ENCODE results near the gene NTN5. TPM values are rescaled to one million over a fixed set of nuclear protein-coding genes. Genes with fewer than 3 reads are reported as not detected.

The NTN5 gene
- total and polyA plus RNA-seq, 9 of the 15 experiments (the other 6 are each of a cell fraction or from before 2014, with no cell fraction given) = not detected

DNA sequence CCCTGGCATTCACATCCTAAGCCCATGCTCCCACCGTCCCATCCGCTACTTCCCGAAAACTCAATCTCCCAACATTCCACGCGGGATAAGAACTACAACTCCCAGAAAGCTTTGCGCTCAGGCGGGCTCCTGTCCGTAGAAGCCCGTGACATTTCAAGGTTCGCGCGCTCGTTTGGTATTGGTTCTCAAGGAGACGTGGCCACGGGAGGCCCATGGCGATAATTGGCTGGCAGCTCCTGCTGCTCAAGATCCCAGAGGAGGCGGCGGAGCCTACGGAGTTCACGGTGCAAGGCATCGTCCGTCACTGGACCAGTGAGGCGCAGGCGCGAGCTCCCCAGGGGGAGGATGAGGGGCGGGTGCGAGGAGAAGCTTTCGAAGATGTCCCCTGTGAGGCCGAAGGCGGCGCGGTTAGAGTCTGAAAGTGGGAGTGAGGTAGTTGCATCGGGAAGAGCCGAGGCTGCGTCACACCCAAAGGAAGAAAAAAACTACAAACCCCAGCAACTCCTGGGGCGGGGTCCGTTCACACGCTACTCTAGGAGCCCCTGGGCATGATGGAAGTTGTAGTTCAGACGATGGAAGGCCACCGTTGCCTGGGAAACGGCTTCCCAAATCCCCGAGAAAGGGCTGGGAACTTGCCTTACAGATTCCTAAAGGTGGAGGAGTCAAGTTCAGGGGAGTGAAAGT is 47.9 kb upstream of the NTN5 start (continued):
- TF ChIP-seq PBX2 (CRISPR knock-in tag; IDR thresholded peaks at IDR 0.05; ENCODE audit: low read depth) (peak; percentile 37; the same call in 1 of the 2 replicates), PBX2 (tag; conservative IDR thresholded peaks at IDR 0.05; ENCODE audit: low read depth) (peak; percentile 94), C11orf30 (IDR thresholded peaks at IDR 0.05; ENCODE audit: low read depth) (no peak), SREBF2 (CRISPR knock-in tag; IDR thresholded peaks at IDR 0.05) (no peak), DEAF1 (CRISPR knock-in tag; IDR thresholded peaks at IDR 0.05) (no peak), SRSF7 (optimal IDR thresholded peaks at IDR 0.05; ENCODE audit: low read depth, low read length) (no peak), CBX1 (IDR thresholded peaks at IDR 0.05; ENCODE audit: low read depth) (no peak), RAD21 (CRISPR knock-in tag; conservative IDR thresholded peaks at IDR 0.05 in 1 of 2, IDR thresholded peaks at IDR 0.05 in 1 of 2) (no peak), MTF1 (CRISPR knock-in tag; IDR thresholded peaks at IDR 0.05; ENCODE audit: borderline replicate concordance) (no peak), NUFIP1 (IDR thresholded peaks at IDR 0.05; ENCODE audit: partially characterized antibody) (no peak), MBD1 (CRISPR knock-in tag; IDR thresholded peaks at IDR 0.05) (no peak)
- TF ChIP-seq, protein P1, sequence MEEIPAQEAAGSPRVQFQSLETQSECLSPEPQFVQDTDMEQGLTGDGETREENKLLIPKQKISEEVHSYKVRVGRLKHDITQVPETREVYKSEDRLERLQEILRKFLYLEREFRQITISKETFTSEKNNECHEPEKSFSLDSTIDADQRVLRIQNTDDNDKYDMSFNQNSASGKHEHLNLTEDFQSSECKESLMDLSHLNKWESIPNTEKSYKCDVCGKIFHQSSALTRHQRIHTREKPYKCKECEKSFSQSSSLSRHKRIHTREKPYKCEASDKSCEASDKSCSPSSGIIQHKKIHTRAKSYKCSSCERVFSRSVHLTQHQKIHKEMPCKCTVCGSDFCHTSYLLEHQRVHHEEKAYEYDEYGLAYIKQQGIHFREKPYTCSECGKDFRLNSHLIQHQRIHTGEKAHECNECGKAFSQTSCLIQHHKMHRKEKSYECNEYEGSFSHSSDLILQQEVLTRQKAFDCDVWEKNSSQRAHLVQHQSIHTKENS (CRISPR knock-in tag; IDR thresholded peaks at IDR 0.05) = no peak
- TF ChIP-seq, protein P2, sequence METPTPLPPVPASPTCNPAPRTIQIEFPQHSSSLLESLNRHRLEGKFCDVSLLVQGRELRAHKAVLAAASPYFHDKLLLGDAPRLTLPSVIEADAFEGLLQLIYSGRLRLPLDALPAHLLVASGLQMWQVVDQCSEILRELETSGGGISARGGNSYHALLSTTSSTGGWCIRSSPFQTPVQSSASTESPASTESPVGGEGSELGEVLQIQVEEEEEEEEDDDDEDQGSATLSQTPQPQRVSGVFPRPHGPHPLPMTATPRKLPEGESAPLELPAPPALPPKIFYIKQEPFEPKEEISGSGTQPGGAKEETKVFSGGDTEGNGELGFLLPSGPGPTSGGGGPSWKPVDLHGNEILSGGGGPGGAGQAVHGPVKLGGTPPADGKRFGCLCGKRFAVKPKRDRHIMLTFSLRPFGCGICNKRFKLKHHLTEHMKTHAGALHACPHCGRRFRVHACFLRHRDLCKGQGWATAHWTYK (CRISPR knock-in tag; IDR thresholded peaks at IDR 0.05) = no peak
- TF ChIP-seq, protein P3, sequence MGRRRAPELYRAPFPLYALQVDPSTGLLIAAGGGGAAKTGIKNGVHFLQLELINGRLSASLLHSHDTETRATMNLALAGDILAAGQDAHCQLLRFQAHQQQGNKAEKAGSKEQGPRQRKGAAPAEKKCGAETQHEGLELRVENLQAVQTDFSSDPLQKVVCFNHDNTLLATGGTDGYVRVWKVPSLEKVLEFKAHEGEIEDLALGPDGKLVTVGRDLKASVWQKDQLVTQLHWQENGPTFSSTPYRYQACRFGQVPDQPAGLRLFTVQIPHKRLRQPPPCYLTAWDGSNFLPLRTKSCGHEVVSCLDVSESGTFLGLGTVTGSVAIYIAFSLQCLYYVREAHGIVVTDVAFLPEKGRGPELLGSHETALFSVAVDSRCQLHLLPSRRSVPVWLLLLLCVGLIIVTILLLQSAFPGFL (CRISPR knock-in tag; IDR thresholded peaks at IDR 0.05) = no peak
- TF ChIP-seq, protein P4, sequence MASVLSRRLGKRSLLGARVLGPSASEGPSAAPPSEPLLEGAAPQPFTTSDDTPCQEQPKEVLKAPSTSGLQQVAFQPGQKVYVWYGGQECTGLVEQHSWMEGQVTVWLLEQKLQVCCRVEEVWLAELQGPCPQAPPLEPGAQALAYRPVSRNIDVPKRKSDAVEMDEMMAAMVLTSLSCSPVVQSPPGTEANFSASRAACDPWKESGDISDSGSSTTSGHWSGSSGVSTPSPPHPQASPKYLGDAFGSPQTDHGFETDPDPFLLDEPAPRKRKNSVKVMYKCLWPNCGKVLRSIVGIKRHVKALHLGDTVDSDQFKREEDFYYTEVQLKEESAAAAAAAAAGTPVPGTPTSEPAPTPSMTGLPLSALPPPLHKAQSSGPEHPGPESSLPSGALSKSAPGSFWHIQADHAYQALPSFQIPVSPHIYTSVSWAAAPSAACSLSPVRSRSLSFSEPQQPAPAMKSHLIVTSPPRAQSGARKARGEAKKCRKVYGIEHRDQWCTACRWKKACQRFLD (CRISPR knock-in tag; IDR thresholded peaks at IDR 0.05) = peak; percentile 62
